ENCODE results near the gene ACOT11. TPM values are rescaled to one million over a fixed set of nuclear protein-coding genes. Genes with fewer than 3 reads are reported as not detected.
A peak's percentile ranks its signal among the peaks of the same experiment; 100 is the strongest.
"Not testable (repeated sequence)": the region's sequence is repeated elsewhere in the genome, so short reads cannot be mapped to it uniquely, and the experiment has no call there.

ACOT11 gene
- 4.3 and 4.4 TPM in 2 replicates for total RNA-seq (2014; rRNA removed; shearing (Covaris generic))

GRCh38 chr1:54547601-54548388 lies at the start of gene ACOT11:
TSS of gene ACOT11 (plus strand) at chr1:54548228. CDS start at chr1:54548310, 82 bp downstream.
- peaks cover 30% of the 10 kb centered on the region for H3K4me1 ChIP-seq
- no peaks in the 10 kb centered on the region for H3K9me3 ChIP-seq (replicated peaks)
- peak within 1 kb of the TSS; percentile 50 for H3K4me3 ChIP-seq
- peak; percentile 99 for DNase-seq
- no peaks in the 10 kb centered on the region for H3K27me3 ChIP-seq
- no peaks in the 10 kb centered on the region for H3K36me3 ChIP-seq
- peak within 1 kb of the TSS; percentile 92 for H3K27ac ChIP-seq

GRCh38 chr1:54498383-54499096 lies 49.5 kb upstream of the ACOT11 start:
- Histone ChIP-seq H3K27me3 (peaks cover 18% of the 10 kb centered on the region; the same call in 1 of the 2 replicates), H3K27ac (no peak overlapping the region), H3K4me1 (no peaks in the 10 kb centered on the region), H3K4me3 (no peak overlapping the region), H3K36me3 (no peaks in the 10 kb centered on the region), H3K9me3 (replicated peaks) (no peaks in the 10 kb centered on the region)
- DNase-seq, result no peak

GRCh38 chr1:54499097-54499359 lies 49.0 kb upstream of the ACOT11 start:
- H3K4me3 ChIP-seq, result no peak overlapping the region
- no peak for DNase-seq
- no peaks in the 10 kb centered on the region for H3K36me3 ChIP-seq
- H3K9me3 ChIP-seq (replicated peaks), result no peaks in the 10 kb centered on the region
- H3K27ac ChIP-seq, result no peak overlapping the region
- no peaks in the 10 kb centered on the region for H3K4me1 ChIP-seq
- H3K27me3 ChIP-seq, result peaks cover 18% of the 10 kb centered on the region; the same call in 1 of the 2 replicates

- Histone ChIP-seq H3K27me3 (peaks cover 18% of the 10 kb centered on the region; the same call in 1 of the 2 replicates), H3K9me3 (replicated peaks) (no peaks in the 10 kb centered on the region), H3K27ac (no peak overlapping the region), H3K36me3 (no peaks in the 10 kb centered on the region), H3K4me3 (peak overlapping the region; percentile 11; the same call in 1 of the 2 replicates), H3K4me1 (no peaks in the 10 kb centered on the region)
- peak in 1 of 2 experiments; percentile 35 for DNase-seq
These were observed 48.5 kb upstream of the ACOT11 start for GRCh38 chr1:54499360-54500106.

GRCh38 chr1:54500107-54500431 lies 48.0 kb upstream of the ACOT11 start:
- no peaks in the 10 kb centered on the region for H3K9me3 ChIP-seq (replicated peaks)
- no peak overlapping the region for H3K4me3 ChIP-seq
- no peak for DNase-seq
- H3K27me3 ChIP-seq, result peaks cover 18% of the 10 kb centered on the region; the same call in 1 of the 2 replicates
- no peaks in the 10 kb centered on the region for H3K36me3 ChIP-seq
- H3K27ac ChIP-seq, result no peak overlapping the region
- no peaks in the 10 kb centered on the region for H3K4me1 ChIP-seq

- Histone ChIP-seq H3K9me3 (replicated peaks) (no peaks in the 10 kb centered on the region), H3K4me1 (no peaks in the 10 kb centered on the region), H3K27me3 (peaks cover 18% of the 10 kb centered on the region; the same call in 1 of the 2 replicates), H3K27ac (no peak overlapping the region), H3K4me3 (no peak overlapping the region), H3K36me3 (no peaks in the 10 kb centered on the region)
- DNase-seq, result no peak
These were observed 46.2 kb upstream of the ACOT11 start for GRCh38 chr1:54501849-54502248.

GRCh38 chr1:54502342-54502741 lies 45.7 kb upstream of the ACOT11 start:
- peaks cover 18% of the 10 kb centered on the region; the same call in 1 of the 2 replicates for H3K27me3 ChIP-seq
- no peaks in the 10 kb centered on the region for H3K9me3 ChIP-seq (replicated peaks)
- no peaks in the 10 kb centered on the region for H3K4me1 ChIP-seq
- H3K36me3 ChIP-seq, result no peaks in the 10 kb centered on the region
- H3K4me3 ChIP-seq, result no peak overlapping the region
- DNase-seq, result no peak
- no peak overlapping the region for H3K27ac ChIP-seq

GRCh38 chr1:54506594-54506993 lies 41.4 kb upstream of the ACOT11 start:
- Histone ChIP-seq H3K27ac (no peak overlapping the region), H3K36me3 (no peaks in the 10 kb centered on the region), H3K4me3 (no peak overlapping the region), H3K4me1 (no peaks in the 10 kb centered on the region), H3K27me3 (no peaks in the 10 kb centered on the region; the same call in 1 of the 2 replicates), H3K9me3 (replicated peaks) (no peaks in the 10 kb centered on the region)
- no peak for DNase-seq

GRCh38 chr1:54507033-54507870 lies 40.8 kb upstream of the ACOT11 start:
- Histone ChIP-seq H3K27ac (no peak overlapping the region), H3K4me1 (no peaks in the 10 kb centered on the region), H3K4me3 (no peak overlapping the region), H3K27me3 (no peaks in the 10 kb centered on the region; the same call in 1 of the 2 replicates), H3K36me3 (no peaks in the 10 kb centered on the region), H3K9me3 (replicated peaks) (no peaks in the 10 kb centered on the region)
- DNase-seq, result no peak

GRCh38 chr1:54510715-54511270 lies 37.2 kb upstream of the ACOT11 start:
- no peaks in the 10 kb centered on the region for H3K4me1 ChIP-seq
- no peak overlapping the region for H3K4me3 ChIP-seq
- H3K27ac ChIP-seq, result no peak overlapping the region
- no peak for DNase-seq
- H3K36me3 ChIP-seq, result no peaks in the 10 kb centered on the region
- no peaks in the 10 kb centered on the region for H3K27me3 ChIP-seq
- H3K9me3 ChIP-seq (replicated peaks), result no peaks in the 10 kb centered on the region

- H3K4me1 ChIP-seq; H3K27me3 ChIP-seq; H3K36me3 ChIP-seq; H3K27ac ChIP-seq; H3K9me3 ChIP-seq (replicated peaks); H3K4me3 ChIP-seq: not testable (repeated sequence)
- peak; percentile 28 to 49 for DNase-seq
These were observed 34.0 kb upstream of the ACOT11 start for GRCh38 chr1:54513921-54514580.

GRCh38 chr1:54516249-54516920 lies 31.6 kb upstream of the ACOT11 start:
- Histone ChIP-seq H3K4me1 (no peaks in the 10 kb centered on the region), H3K9me3 (replicated peaks) (no peaks in the 10 kb centered on the region), H3K4me3 (no peak overlapping the region), H3K27me3 (no peaks in the 10 kb centered on the region), H3K27ac (no peak overlapping the region), H3K36me3 (no peaks in the 10 kb centered on the region; the same call in 1 of the 2 replicates)
- DNase-seq, result no peak

GRCh38 chr1:54517496-54517895 lies 30.5 kb upstream of the ACOT11 start:
- H3K9me3 ChIP-seq (replicated peaks), result no peaks in the 10 kb centered on the region
- 0 out of 2 replicates have a peak, but pooled peaks cover 2% of the 10 kb centered on the region for H3K4me1 ChIP-seq
- no peak overlapping the region for H3K27ac ChIP-seq
- no peak overlapping the region for H3K4me3 ChIP-seq
- no peaks in the 10 kb centered on the region; the same call in 1 of the 2 replicates for H3K36me3 ChIP-seq
- H3K27me3 ChIP-seq, result no peaks in the 10 kb centered on the region
- DNase-seq, result no peak
